Liver (tissue), 9 donors: Measurements from ENCODE around the gene PELI1. TPM values are rescaled to one million over a fixed set of nuclear protein-coding genes. Genes with fewer than 3 reads are reported as not detected.

Experiments used
- DNase-seq: peaks from one replicate; pipeline ENCODE4 v3.0.0-alpha.2; 2017; ENCODE audit warnings: low spot score
- H3K27ac ChIP-seq, 2 donors: one replicate each; pipeline ENCODE4 v1.7.0; 2013; ENCODE audit warnings: inconsistent platforms in 2 of 2, low read length in 2 of 2, control low read depth in 1 of 2, low read depth in 1 of 2, mild to moderate bottlenecking in 1 of 2
- H3K27me3 ChIP-seq, 4 donors: one replicate each; pipeline versions ENCODE4 v1.6.1 to v1.7.0; 2013; ENCODE audit warnings: low read length in 3 of 4, inconsistent platforms in 1 of 4, mild to moderate bottlenecking in 1 of 4, moderate library complexity in 1 of 4; ENCODE audit not compliant: control insufficient read depth in 4 of 4, insufficient read depth in 4 of 4
- H3K36me3 ChIP-seq, 4 donors: one replicate each; pipeline versions ENCODE4 v1.6.1 to v1.7.0; 2013; ENCODE audit warnings: low read length in 3 of 4, mild to moderate bottlenecking in 3 of 4, low read depth in 1 of 4, moderate library complexity in 1 of 4; ENCODE audit not compliant: control insufficient read depth in 4 of 4, insufficient read depth in 3 of 4
- H3K4me1 ChIP-seq, 4 donors: one replicate each; pipeline versions ENCODE4 v1.6.1 to v1.7.0; 2013; ENCODE audit warnings: low read length in 3 of 4, mild to moderate bottlenecking in 3 of 4, moderate library complexity in 1 of 4; ENCODE audit not compliant: control insufficient read depth in 4 of 4, insufficient read depth in 4 of 4
- H3K4me3 ChIP-seq, 3 donors: one replicate each; pipeline versions ENCODE4 v1.6.1 to v1.7.0; 2013; ENCODE audit warnings: low read length in 3 of 3, control low read depth in 1 of 3, low read depth in 1 of 3, mild to moderate bottlenecking in 1 of 3
- H3K9ac ChIP-seq, 2 donors: one replicate each; pipeline ENCODE4 v1.7.0; 2013; ENCODE audit warnings: low read length in 2 of 2, mild to moderate bottlenecking in 2 of 2, moderate library complexity in 2 of 2, control low read depth in 1 of 2, low read depth in 1 of 2
- H3K9me3 ChIP-seq, 4 donors: one replicate each; pipeline versions ENCODE4 v1.6.1 to v1.7.0; 2013; ENCODE audit warnings: low read length in 3 of 4; ENCODE audit not compliant: control insufficient read depth in 4 of 4
- EGR1 ChIP-seq, 2 donors: IDR thresholded peaks; 2 replicates each; pipeline ENCODE4 v1.6.1; 2016 to 2018; ENCODE audit warnings: antibody characterized with exemption in 2 of 2, low read depth in 2 of 2
- FOXA1 ChIP-seq: IDR thresholded peaks from 2 replicates; pipeline ENCODE4 v1.6.1; 2016; ENCODE audit warnings: antibody characterized with exemption
- FOXA2 ChIP-seq: IDR thresholded peaks from 2 replicates; pipeline ENCODE4 v1.6.1; 2016; ENCODE audit warnings: antibody characterized with exemption
- GABPA ChIP-seq, 2 donors: IDR thresholded peaks in 1 of 2; conservative IDR thresholded peaks in 1 of 2; 2 replicates each; pipeline ENCODE4 v1.6.1; 2016; ENCODE audit warnings: antibody characterized with exemption in 2 of 2, mild to moderate bottlenecking in 1 of 2, moderate library complexity in 1 of 2
- HNF4A ChIP-seq, 2 donors: conservative IDR thresholded peaks; 2 replicates each; pipeline ENCODE4 v1.6.1; 2016; ENCODE audit warnings: antibody characterized with exemption in 2 of 2, mild to moderate bottlenecking in 2 of 2
- HNF4G ChIP-seq: IDR thresholded peaks from 2 replicates; pipeline ENCODE4 v1.6.1; 2016; ENCODE audit warnings: antibody characterized with exemption
- JUND ChIP-seq, 2 donors: IDR thresholded peaks; 2 replicates each; pipeline ENCODE4 v1.6.1; 2016; ENCODE audit warnings: antibody characterized with exemption in 2 of 2
- NR2F2 ChIP-seq: IDR thresholded peaks from 2 replicates; pipeline ENCODE4 v1.6.1; 2016; ENCODE audit warnings: antibody characterized with exemption
- RAD21 ChIP-seq, 2 donors: IDR thresholded peaks; 2 replicates each; pipeline ENCODE4 v1.6.1; 2016; ENCODE audit warnings: antibody characterized with exemption in 2 of 2, mild to moderate bottlenecking in 2 of 2
- RXRA ChIP-seq, 2 donors: IDR thresholded peaks; 2 replicates each; pipeline ENCODE4 v1.6.1; 2017 to 2018; ENCODE audit warnings: antibody characterized with exemption in 2 of 2, mild to moderate bottlenecking in 1 of 2
- SP1 ChIP-seq: IDR thresholded peaks from 2 replicates; pipeline ENCODE4 v1.6.1; 2018; ENCODE audit warnings: antibody characterized with exemption, mild to moderate bottlenecking
- TAF1 ChIP-seq: conservative IDR thresholded peaks from 2 replicates; pipeline ENCODE4 v1.6.1; 2016; ENCODE audit warnings: antibody characterized with exemption, mild to moderate bottlenecking
- YY1 ChIP-seq: IDR thresholded peaks from 2 replicates; pipeline ENCODE4 v1.6.1; 2016; ENCODE audit warnings: antibody characterized with exemption, mild to moderate bottlenecking
- WGBS: extraction: QIAGEN DNeasy Blood & Tissue Kit; methylation state at CpG from one replicate; pipeline ENCODE4 v1.1.7; 2013; 5-methylcytosine and 5-hydroxymethylcytosine counted together
- polyA plus RNA-seq, 2 donors: library from polyadenylated mRNA; stranded (reverse) in 1 of 2; unstranded in 1 of 2; fragments of 200-250 nt in 1 of 2; fragments of >200 nt in 1 of 2; fragmentation: Nextera tagmentation in 1 of 2; extraction: Ambion mirVana in 1 of 2; gene quantifications; one replicate each; pipeline versions ENCODE4 v1.2.1 to v1.2.3, GENCODE V29; 2013 to 2015
- total RNA-seq, 2 donors: library from RNA; depleted of rRNA; stranded (reverse); fragments of >200 nt; gene quantifications; one replicate each; pipeline ENCODE4 v1.2.3, GENCODE V29; 2014
- TF ChIP-seq, protein P1 (sequence below): IDR thresholded peaks from 2 replicates; pipeline ENCODE4 v1.6.1; 2016; ENCODE audit warnings: antibody characterized with exemption
- TF ChIP-seq, protein P2 (sequence below): IDR thresholded peaks from 2 replicates; pipeline ENCODE4 v1.6.1; 2016; ENCODE audit warnings: antibody characterized with exemption
- TF ChIP-seq, protein P3 (sequence below): IDR thresholded peaks from 2 replicates; pipeline ENCODE4 v1.6.1; 2016; ENCODE audit warnings: antibody characterized with exemption
- TF ChIP-seq, protein P4 (sequence below): fragments of 150-350 bp; IDR thresholded peaks from 2 replicates; pipeline ENCODE4 v1.5.1; 2017; ENCODE audit warnings: improper control_type of control experiment, low read depth, low read length; ENCODE audit not compliant: missing input control
- TF ChIP-seq, protein P5 (sequence below): IDR thresholded peaks from 2 replicates; pipeline ENCODE4 v1.6.1; 2016; ENCODE audit warnings: antibody characterized with exemption, mild to moderate bottlenecking
- donor health status: healthy.
- donor health status: healthy.
- donor health status: healthy.
- donor health status: healthy.
- donor health status: healthy.

The PELI1 gene
- total and polyA plus RNA-seq, 4 donors = 4.5 to 21.3 (median 7.4) TPM

DNA sequence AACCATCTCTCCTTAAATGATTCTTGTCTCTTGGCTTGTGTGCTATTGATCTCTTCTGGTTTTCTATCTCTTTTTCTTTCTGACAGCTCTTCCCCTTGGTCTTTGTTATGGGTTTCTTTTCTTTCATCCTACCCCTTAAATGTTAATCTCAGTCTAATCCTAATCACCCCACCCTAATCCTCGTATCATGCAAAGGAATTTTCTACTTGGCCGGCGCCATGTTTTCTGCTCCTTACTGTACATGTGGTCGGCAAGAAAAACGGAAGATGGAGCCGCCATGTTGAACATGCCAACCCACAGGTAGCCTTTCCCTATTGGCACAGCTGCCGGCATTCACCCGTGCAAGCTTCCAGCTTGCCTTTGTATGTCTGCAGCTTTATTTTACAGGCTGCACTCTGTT, 63.2 kb downstream of the PELI1 start:
- TF ChIP-seq SP1 = no peak
- TF ChIP-seq FOXA2 = no peak
- no peak for TF ChIP-seq NR2F2
- no peak for TF ChIP-seq HNF4G
- no peak for TF ChIP-seq GABPA (IDR thresholded peaks at IDR 0.05 in 1 of 2, conservative IDR thresholded peaks at IDR 0.05 in 1 of 2)
- TF ChIP-seq RXRA (IDR thresholded peaks at IDR 0.05) = no peak
- no peak for TF ChIP-seq TAF1
- TF ChIP-seq, protein P1, sequence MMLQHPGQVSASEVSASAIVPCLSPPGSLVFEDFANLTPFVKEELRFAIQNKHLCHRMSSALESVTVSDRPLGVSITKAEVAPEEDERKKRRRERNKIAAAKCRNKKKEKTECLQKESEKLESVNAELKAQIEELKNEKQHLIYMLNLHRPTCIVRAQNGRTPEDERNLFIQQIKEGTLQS = no peak
- no peak for TF ChIP-seq YY1
- TF ChIP-seq, protein P2, sequence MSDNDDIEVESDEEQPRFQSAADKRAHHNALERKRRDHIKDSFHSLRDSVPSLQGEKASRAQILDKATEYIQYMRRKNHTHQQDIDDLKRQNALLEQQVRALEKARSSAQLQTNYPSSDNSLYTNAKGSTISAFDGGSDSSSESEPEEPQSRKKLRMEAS = no peak
- no peak for TF ChIP-seq EGR1 (IDR thresholded peaks at IDR 0.05; ENCODE audit: low read depth in 2 of 2)
- TF ChIP-seq, protein P3, sequence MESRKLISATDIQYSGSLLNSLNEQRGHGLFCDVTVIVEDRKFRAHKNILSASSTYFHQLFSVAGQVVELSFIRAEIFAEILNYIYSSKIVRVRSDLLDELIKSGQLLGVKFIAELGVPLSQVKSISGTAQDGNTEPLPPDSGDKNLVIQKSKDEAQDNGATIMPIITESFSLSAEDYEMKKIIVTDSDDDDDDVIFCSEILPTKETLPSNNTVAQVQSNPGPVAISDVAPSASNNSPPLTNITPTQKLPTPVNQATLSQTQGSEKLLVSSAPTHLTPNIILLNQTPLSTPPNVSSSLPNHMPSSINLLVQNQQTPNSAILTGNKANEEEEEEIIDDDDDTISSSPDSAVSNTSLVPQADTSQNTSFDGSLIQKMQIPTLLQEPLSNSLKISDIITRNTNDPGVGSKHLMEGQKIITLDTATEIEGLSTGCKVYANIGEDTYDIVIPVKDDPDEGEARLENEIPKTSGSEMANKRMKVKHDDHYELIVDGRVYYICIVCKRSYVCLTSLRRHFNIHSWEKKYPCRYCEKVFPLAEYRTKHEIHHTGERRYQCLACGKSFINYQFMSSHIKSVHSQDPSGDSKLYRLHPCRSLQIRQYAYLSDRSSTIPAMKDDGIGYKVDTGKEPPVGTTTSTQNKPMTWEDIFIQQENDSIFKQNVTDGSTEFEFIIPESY = no peak
- no peak for TF ChIP-seq RAD21 (IDR thresholded peaks at IDR 0.05)
- TF ChIP-seq, protein P4, sequence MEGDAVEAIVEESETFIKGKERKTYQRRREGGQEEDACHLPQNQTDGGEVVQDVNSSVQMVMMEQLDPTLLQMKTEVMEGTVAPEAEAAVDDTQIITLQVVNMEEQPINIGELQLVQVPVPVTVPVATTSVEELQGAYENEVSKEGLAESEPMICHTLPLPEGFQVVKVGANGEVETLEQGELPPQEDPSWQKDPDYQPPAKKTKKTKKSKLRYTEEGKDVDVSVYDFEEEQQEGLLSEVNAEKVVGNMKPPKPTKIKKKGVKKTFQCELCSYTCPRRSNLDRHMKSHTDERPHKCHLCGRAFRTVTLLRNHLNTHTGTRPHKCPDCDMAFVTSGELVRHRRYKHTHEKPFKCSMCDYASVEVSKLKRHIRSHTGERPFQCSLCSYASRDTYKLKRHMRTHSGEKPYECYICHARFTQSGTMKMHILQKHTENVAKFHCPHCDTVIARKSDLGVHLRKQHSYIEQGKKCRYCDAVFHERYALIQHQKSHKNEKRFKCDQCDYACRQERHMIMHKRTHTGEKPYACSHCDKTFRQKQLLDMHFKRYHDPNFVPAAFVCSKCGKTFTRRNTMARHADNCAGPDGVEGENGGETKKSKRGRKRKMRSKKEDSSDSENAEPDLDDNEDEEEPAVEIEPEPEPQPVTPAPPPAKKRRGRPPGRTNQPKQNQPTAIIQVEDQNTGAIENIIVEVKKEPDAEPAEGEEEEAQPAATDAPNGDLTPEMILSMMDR = no peak
- TF ChIP-seq JUND (IDR thresholded peaks at IDR 0.05) = no peak
- TF ChIP-seq, protein P5, sequence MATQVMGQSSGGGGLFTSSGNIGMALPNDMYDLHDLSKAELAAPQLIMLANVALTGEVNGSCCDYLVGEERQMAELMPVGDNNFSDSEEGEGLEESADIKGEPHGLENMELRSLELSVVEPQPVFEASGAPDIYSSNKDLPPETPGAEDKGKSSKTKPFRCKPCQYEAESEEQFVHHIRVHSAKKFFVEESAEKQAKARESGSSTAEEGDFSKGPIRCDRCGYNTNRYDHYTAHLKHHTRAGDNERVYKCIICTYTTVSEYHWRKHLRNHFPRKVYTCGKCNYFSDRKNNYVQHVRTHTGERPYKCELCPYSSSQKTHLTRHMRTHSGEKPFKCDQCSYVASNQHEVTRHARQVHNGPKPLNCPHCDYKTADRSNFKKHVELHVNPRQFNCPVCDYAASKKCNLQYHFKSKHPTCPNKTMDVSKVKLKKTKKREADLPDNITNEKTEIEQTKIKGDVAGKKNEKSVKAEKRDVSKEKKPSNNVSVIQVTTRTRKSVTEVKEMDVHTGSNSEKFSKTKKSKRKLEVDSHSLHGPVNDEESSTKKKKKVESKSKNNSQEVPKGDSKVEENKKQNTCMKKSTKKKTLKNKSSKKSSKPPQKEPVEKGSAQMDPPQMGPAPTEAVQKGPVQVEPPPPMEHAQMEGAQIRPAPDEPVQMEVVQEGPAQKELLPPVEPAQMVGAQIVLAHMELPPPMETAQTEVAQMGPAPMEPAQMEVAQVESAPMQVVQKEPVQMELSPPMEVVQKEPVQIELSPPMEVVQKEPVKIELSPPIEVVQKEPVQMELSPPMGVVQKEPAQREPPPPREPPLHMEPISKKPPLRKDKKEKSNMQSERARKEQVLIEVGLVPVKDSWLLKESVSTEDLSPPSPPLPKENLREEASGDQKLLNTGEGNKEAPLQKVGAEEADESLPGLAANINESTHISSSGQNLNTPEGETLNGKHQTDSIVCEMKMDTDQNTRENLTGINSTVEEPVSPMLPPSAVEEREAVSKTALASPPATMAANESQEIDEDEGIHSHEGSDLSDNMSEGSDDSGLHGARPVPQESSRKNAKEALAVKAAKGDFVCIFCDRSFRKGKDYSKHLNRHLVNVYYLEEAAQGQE = no peak
- TF ChIP-seq HNF4A (conservative IDR thresholded peaks at IDR 0.05) = no peak
- TF ChIP-seq FOXA1 = no peak
- no peaks in the 10 kb centered on the region for H3K27me3 ChIP-seq

More for the DNA sequence above, 63.2 kb downstream of the PELI1 start:
- H3K9ac ChIP-seq = no peak overlapping the region
- no peaks in the 10 kb centered on the region for H3K9me3 ChIP-seq
- 91% methylated on average over 8 of the region's 8 CpGs for WGBS
- no peak for DNase-seq
- no peak overlapping the region for H3K4me3 ChIP-seq
- H3K4me1 ChIP-seq = peaks cover 0 to 5% (median 0%) of the 10 kb centered on the region in 4 donors
- H3K27ac ChIP-seq = no peak overlapping the region
- no peaks in the 10 kb centered on the region for H3K36me3 ChIP-seq
